GM19239 (cell line): ENCODE results near the gene LAMA1.

Experiments used
- DNase-seq: peaks from one replicate; pipeline ENCODE4 v3.0.0; 2011; ENCODE audit warnings: low spot score; ENCODE audit not compliant: insufficient read length
- FAIRE-seq: peaks from 2 replicates; lab custom pipeline; 2011; peaks lifted over from hg19 to GRCh38; lab: Jason Lieb, UNC

The LAMA1 gene

DNA sequence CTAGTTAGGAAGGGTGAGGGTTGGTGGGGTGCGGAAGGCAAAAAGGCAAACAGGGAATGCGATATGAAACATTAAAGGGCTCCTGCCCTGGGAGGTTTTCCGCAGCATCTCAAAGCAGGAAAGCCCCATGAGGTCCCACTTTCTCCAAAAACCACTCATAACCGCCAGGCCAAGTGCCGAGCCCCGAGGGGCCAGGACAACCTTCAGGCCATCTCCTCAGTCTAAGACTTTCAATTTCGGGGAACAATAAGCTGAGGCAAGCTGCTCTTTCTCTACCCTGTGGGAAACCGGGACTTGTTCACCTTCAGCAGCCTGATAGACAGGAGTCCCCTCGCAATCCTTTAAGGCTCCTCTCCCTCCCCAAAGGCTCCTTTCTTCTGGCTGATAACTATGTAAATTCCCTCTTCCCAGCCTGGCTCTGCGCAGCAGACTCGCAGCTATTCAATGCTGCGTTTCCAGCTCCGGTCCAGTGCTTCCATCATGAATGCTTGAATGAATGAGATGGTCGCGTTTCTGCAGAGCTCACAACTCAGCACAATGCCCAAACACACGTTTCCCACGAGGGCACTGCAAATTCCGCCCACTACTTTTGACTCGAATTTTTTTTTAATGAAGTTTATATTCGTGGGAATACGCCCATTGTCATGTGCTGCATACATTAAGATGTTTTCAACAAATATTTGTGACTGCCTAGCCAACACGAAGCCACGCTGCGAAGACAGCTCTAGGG, 1.4 kb downstream of the LAMA1 start:
- FAIRE-seq, result no peak
- DNase-seq, result no peak

DNA sequence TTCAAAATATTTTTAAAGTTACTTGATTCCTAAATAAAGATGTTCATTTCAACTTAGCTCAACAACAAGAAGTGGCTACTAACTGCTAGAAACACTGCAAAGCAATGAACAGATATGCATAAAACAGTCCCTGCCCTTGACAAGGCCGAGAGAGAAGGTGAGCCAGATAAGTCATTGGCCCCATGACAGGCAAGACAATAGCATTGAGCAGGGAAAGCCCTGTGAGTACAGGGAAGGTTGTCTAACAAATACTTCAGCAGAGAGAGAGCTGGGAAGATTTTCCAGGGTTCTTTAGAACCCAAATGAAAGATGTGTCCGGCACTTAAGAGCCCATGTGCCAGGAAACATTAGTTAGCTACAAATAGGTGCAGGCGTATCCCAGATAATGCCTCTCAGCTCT, 4.7 kb downstream of the LAMA1 start:
- DNase-seq (no peak), FAIRE-seq (no peak)

DNA sequence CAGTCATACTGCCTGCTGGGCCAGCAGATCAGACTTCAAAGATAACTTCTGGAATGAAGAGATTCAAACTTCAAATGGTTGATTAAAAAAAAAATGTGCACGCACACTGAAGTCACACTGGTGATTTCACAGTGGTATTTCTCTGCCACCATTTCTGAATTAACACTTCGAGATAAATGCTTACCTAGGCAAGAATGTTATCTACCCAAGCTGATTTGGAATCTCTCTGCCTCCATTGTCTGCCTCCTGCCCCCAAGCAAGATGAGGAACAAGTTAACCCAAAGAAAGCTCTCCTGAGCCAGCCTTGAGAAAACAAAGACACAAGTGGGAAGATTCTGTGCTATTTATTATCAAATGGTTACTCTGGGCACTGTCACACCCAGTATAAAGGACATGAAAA, 6.5 kb downstream of the LAMA1 start:
- DNase-seq (no peak), FAIRE-seq (no peak)

DNA sequence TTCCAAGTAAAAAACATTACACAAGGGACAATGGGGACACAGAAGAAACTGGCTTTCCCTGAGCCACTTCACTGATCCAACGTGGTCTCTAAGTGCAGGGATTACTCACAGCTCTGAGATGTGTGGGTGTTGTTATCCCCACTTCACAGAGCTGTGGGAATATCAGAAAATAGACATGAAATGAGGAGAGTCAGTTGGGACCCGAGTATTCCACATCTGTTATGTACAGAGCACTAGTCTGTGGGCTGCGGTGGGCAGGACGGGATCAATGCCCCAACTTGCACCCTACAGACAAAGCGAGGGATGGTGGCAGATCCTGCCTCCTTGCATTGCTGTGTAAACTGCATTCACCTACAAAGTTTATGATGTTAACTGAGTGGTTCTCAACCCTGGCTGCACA, 11.7 kb downstream of the LAMA1 start:
- FAIRE-seq (no peak), DNase-seq (no peak)

DNA sequence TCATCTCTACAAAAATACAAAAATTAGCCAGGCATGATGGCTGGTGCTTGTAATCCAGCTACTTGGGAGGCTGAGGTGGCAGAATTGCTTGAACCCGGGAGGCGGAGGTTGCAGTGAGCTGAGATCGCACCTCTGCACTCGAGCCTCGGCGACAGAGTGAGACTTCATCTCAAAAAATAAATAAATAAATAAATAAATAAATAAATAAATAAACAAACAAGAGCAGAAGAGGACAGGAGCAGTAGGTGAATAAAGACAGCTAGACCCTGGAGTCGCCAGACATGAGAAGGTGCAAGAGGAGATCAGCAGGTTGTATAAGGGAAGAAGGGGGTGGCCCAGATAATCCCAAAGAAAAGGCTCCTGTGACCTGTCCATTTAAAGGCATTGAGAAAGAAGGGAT, 12.3 kb downstream of the LAMA1 start:
- FAIRE-seq (no peak), DNase-seq (no peak)

DNA sequence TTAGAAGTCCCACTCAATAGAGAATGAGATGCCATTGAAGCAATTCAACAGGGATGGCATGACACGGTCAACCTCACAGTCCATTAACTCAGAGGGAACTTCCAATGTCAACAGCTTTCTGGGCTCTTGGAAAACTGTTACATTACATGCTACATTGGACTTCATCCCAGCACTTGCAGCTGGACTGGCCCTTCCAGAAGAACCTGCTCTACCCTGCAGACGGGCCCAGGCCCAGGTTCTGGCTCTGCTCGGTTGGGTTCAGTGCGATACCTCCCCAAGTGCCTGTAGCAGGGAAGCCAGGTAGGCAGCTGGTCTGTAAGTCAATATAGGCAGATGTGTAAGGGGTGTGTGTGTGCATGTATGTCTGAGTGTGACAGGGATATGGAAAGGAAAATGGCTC, 12.9 kb downstream of the LAMA1 start:
- FAIRE-seq (no peak), DNase-seq (no peak)

DNA sequence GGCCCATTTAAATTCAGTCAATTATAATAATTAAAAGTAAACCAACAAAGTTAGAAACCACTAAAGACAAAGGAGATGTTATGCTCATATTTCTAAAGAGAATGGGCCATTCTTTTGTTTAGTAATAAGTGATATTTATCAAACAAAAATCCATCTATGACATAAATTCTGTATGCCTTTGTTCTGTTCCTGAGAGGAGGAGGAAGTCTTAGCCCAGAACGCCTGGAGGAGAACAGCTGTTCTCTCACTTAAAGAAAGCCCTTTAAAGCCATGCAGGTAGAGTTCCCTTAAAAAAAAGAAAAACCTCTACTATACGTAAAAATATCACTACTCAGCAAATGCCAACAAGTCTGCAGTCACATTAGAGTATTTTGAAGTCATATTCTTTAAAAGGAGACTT, 15.5 kb downstream of the LAMA1 start:
- DNase-seq (no peak), FAIRE-seq (no peak)

DNA sequence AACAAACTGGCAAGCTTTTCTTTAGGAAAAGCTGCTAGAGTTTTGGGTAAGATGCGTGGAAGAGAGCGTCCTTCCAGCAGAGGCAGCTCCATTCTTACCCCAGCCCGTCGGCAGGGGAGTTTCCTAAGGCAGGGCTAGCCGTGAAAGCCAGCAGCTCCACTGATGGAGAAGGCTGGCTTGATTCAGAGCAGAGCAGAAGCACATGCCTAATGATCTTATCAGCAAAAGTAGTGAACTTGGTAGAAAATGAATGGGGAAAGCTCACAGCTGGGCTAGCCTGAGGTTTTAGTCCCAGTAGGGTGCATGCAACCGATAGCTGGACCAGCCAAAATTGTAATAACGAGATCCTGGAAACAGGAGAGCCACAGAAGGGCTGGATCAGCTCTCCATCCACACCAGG, 20.8 kb downstream of the LAMA1 start:
- FAIRE-seq, result no peak

DNA sequence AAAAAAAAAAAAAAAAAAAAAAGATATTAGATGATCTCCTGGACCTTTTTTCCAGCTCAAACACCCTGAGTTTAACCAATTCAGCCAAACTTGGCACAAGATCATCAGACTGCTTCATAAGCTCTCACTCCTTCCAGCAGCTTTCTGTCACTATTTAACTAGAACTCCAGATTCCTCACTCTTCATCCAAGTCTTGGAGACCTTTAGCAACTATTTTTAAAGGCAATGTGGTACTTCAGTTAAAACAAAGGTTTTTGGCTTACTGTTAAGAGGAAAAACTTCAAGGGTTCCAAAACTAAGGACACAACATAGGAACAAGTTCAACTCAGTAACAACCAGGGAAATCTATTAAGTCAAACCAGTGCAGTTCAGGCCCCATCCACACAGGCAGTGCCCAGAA, 23.2 kb downstream of the LAMA1 start:
- no peak for FAIRE-seq
- DNase-seq, result no peak

More for the DNA sequence above, 20.8 kb downstream of the LAMA1 start:
- no peak for DNase-seq

DNA sequence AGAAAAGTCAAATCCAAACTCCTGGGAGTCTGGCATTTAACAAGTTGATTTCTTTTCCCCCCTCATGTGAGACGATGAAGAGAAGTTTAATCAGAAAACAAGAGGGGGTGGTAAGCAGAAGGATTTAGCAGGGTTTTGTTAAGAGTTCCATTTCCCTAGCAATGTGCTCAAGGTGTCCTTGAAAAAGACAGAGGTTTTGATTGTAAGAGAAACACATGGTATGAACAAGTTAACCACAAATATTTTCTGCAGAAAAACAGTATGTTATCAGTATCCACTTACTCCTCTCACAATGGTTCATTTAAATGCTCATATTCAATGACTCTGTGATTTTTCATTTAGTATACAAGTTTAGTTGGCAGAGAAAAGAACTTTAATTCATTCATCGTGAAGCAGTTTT, 26.8 kb downstream of the LAMA1 start:
- FAIRE-seq, result no peak
- no peak for DNase-seq

DNA sequence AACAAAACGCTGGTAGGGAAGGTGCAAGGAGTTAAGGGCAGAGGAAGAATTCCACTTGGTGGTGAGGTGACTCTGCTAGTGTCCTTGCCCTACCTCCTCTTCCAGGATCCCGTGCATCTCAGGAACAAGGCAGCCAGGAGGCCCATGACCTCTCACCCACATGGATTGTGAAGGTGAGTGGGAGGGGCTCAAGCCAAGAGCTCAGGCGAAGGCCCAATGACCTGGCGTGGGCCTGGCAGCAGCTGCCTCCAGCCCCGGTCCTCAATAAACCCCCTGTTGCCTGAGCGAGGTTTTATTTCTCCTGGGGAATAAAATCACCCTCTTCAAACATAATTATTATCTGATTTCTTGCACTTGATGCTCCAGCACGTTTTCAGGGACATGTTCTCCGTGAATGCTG, 28.2 kb downstream of the LAMA1 start:
- DNase-seq (no peak), FAIRE-seq (no peak)

DNA sequence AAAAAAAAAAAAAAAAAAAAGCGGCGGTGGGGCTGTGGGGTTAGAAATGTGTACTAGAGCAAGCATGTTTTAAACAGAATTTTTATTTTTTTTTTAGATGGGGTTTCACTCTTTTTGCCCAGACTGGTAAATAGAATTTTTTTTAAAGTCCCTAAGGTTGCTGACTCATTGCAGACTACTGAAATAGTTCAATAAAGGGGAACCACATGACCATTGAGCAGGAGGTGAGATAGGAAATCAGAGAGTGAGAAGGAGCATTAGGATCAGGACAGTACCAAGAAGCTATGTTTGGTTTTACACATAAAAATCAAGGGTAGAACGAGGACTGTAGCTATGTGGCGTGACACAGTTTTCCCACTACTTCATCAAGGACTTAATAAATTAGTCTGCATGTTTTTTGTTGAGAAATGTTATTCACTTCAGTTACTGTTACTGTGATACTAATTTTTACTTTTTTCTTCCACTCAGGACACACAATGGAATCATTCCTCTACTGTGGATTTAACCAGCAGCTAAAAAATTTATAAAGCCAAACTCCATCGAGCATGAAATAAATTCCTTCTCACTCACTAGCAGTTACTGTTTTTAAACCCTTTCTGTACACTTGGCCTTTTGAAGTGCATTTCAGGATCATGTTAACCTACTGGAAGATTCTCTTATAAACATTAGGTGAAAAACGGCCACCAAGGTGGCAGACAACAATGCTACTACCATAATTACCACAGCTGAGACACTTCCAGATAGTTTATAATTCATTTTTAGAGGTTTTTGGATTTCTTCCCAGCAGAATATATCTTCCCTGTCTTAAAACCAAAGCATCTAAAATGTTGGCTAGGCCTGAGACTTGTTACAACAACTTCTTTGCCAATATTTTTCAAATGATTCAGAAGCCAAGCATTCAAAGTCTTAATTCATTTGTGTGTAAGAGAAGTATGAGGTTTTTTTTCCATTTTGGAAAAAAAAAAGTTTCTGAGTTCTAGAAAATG, 33.2 kb downstream of the LAMA1 start:
- DNase-seq, result no peak
- no peak for FAIRE-seq

DNA sequence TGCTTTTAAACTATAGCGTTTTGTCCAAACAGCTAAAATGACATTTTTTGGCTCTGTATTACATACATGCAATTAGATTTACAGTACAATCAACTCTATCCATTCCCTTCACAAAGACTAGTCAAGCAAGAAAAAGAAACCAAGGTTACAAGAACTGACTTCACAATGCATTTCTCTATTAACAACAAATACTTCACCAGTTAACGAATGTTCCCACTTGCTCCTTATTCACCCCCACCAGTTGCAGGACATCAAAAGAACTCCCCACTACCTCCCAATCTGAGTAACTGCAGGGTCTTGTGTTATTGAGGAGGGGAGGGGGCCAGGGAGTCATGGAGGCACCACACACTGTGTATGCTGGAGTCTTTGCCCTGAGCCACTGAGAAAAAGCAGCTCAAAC, 34.9 kb downstream of the LAMA1 start:
- FAIRE-seq (no peak), DNase-seq (no peak)

DNA sequence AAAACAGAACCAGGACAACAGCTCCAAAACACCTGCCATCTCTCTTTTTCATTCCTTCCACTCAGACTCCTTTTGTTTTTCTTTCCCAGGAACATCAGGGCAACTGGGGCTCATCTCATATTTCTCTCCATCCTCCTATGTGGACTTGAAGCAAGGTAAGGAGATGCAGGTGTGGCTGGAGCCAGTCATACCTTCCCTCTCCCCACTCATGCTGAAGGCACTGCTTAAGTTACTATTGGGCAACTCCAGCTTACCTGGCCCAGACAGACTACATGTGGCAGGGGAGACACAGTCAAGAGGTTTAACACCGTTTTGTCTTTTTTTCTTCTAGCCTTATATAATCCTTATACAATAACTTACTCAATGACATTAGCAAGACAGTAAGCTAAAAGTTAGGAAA, 38.4 kb downstream of the LAMA1 start:
- DNase-seq (no peak), FAIRE-seq (no peak)

DNA sequence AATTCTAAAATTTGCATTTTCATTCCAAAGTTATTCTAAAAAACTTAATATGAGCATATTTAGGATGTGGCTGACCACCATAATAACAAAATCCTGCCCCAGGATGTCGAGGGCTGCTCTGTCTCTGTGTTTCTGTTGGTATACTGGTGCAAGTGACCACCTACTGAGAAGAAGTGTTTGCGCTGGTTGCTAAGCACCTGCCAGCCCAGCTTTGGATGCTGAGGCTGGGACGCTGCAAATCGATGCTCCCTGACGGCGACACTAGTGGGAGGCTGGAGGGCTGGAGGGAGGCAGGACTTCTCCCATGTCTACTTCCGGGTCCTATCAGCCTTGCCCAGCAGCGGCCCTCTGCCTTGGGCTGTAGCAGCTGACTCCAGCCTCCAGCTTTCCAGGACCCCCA, 45.0 kb downstream of the LAMA1 start:
- no peak for DNase-seq

DNA sequence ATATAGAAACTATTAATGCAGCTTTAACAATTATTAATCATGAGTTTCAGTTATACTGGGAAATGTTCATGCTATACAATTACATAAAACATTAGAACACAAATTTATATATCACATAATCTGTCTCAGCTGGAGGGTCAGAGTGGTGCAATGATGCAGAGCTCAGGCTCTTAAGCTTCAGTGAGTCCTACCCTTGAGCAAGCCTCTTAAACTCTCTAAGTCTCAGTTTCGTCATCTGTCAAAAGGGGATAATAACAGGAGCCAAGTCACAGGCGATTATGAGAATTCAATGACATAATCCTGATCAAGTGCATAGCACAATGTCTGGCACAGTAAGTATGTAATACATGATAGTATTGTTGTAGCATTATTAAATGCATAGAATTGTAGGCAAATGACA, 46.0 kb downstream of the LAMA1 start:
- no peak for FAIRE-seq
- DNase-seq, result no peak

More for the DNA sequence above, 45.0 kb downstream of the LAMA1 start:
- FAIRE-seq, result no peak

DNA sequence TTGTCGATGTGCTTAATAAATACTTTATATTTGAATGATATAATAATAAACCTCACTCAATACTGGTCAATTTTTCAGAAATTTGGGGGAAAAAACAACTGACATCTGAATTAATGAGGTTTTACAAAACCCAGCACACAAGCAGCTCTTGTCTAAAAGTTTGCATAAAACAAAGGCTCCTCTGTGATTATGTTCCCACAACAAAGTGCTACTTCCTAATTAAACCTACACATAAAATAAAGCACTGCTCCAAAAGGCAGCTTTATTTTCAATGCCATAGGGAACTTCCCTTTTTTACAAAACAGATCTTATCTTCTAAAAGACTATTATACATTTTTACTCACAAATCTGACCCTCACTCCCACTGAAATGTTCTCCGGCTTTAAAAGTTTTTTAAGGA, 47.1 kb downstream of the LAMA1 start:
- no peak for FAIRE-seq
- no peak for DNase-seq

DNA sequence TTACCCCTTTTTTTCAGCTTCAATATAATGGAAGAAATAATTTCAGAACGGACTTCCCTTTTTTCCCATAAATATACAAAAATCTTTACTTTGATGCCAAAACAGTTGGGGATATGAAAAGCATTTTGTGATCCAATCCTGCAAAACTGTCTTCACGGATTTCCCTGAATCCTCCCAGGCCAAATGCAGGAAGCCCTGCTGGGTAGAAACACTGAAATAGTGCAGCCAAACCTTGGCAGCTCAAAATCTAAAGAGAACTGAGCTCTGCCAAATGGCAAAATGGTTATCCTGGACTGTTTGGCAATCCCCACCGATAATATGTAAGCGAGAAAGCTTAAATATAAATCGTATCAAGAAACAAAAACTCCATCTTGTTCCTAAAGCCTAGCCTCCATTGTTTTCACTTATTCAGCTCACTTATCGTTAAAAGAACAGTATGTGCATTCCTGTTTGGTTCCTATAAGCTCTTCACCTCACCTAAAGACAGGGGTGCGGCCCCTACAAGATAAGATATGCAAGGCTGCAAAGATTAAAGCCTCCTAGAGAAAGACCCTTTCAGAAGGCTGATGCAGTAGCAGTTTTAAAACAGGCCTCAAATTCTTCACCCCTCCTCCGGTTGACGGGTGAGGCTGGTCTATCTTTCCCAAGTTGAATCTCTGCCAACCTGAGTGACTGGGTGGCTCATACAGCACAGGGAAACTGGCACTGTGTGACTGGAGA, 48.6 kb downstream of the LAMA1 start:
- DNase-seq (no peak), FAIRE-seq (no peak)

DNA sequence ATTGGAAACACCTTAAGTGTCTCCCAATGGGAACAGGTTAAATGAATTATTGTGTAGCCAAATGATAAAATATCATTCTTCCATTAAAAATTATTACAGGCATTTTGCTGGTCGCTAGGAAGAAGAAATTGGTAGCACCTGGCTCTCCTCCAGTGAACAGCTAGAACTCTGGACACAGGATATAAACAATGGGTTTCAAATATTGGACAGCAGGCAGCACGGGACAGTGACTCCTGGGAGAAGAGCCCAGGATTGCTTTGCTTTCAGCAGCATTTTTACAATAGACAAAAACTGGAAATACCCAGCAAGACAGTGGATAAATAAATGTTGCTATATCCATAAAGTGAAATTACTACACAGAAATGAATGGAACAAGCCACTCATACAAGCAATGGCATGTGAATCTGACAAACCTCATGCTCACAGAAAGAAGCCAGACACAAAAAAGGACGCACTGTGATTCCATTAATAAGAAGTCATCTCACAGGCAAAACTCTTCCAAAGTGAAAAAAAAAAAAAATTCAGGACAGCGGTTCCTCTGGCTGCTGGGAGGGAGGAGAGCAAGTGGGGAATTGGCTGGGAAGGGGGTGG, 50.5 kb downstream of the LAMA1 start:
- FAIRE-seq (no peak), DNase-seq (no peak)

DNA sequence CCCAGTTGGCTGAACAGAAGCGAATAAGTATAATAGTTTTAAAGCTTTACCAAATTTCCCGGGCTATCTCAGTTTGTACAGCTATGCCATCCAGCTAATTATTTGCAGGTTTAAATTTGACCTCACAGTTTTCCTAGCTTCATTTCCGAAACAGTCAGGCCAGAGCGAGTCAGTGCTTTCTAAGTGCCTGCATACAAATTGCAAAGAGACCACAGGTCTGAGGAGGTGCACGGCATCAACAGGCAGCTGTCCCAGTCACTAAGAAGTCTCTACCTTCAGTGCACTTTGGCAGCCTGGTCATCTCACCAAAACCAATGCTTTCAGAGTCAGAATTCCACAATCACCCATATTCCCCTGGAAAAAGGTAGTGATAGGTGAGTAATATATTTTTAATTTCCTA, 51.9 kb downstream of the LAMA1 start:
- no peak for FAIRE-seq

More for the DNA sequence above, 51.9 kb downstream of the LAMA1 start:
- DNase-seq, result no peak
